Transverse colon (tissue), 3 donors: Measurements from ENCODE around the gene KRT84.

Experiments
- CTCF ChIP-seq, 5 experiments: fragments of 200-600 bp in 3 of 5; fragments of 450-650 bp in 2 of 5; sonication (generic) in 3 of 5; IDR thresholded peaks; 1 replicate in 2 of 5; 2 replicates in 3 of 5; pipeline ENCODE4 v1.5.1; 2016 to 2017; ENCODE audit warnings: antibody characterized with exemption in 5 of 5, inconsistent platforms in 3 of 5, mild to moderate bottlenecking in 2 of 5, moderate library complexity in 1 of 5
- EP300 ChIP-seq: sonication (generic); formaldehyde crosslinking; IDR thresholded peaks from one replicate; pipeline ENCODE4 v1.6.1; 2017; ENCODE audit warnings: antibody characterized with exemption, low read depth

GRCh38 chr12:52360663-52361271 lies 24.7 kb downstream of the KRT84 start:
- TF ChIP-seq CTCF (IDR thresholded peaks at IDR 0.05) (no peak), EP300 (no peak)
